ENCODE data around the gene HES4. TPM values are rescaled to one million over a fixed set of nuclear protein-coding genes. Genes with fewer than 3 reads are reported as not detected.

Gene HES4
- total RNA-seq, 1 experiment from 2014 or later, result 145 TPM

GRCh38 chr1:954927-955326 is 45.0 kb downstream of the HES4 start:
- Histone ChIP-seq H3K9me2 (ENCODE audit: insufficient read depth) (no peaks in the 10 kb centered on the region), H2AFZ (ENCODE audit: low read depth, low read length, poor library complexity, severe bottlenecking) (no peak overlapping the region), H3K9me3 (ENCODE audit: control insufficient read depth in 1 of 2, insufficient read depth in 1 of 2, low read depth in 1 of 2, low read length in 2 of 2) (no peaks in the 10 kb centered on the region), H3K27ac (ENCODE audit: low read depth, low read length) (no peak overlapping the region), H3K9ac (ENCODE audit: low read length) (no peak overlapping the region), H3K4me3 (replicated peaks in 1 of 2; ENCODE audit: low read depth in 1 of 2, low read length in 2 of 2) (no peak overlapping the region), H3K27me3 (ENCODE audit: insufficient read depth, low read length) (no peaks in the 10 kb centered on the region), H3K4me1 (ENCODE audit: control insufficient read depth in 1 of 2, insufficient read depth in 2 of 2, low read length in 2 of 2) (peaks cover 6 to 9% of the 10 kb centered on the region in 2 experiments), H3K36me3 (ENCODE audit: control insufficient read depth in 1 of 2, insufficient read depth in 2 of 2, low read length in 2 of 2) (peaks cover 31 to 62% of the 10 kb centered on the region in 2 experiments), H4K20me1 (ENCODE audit: insufficient read depth) (no peaks in the 10 kb centered on the region; the same call in 1 of the 2 replicates), H3K4me2 (ENCODE audit: low read length) (no peak overlapping the region), H3K79me2 (ENCODE audit: insufficient read depth, low read length) (peaks cover 60% of the 10 kb centered on the region)
- BruUV-seq (replicated peaks), result no TSS peak
- RAD21 ChIA-PET (ENCODE audit: low non-redundant PET in 1 of 2, low total read pairs in 2 of 2, uncharacterized antibody in 2 of 2, unreplicated experiment in 2 of 2), result interaction anchor here in 1 of 2 experiments (0.8 kb wide), 1 partner anchor 8 kb away, joined by 3 read pairs; no protein-coding TSS in a partner anchor
- intact Hi-C loops (cut with micrococcal nuclease), result no loop called here
- no peak for TF ChIP-seq ZFX (IDR thresholded peaks at IDR 0.05)
- TF ChIP-seq ZBTB33 (IDR thresholded peaks at IDR 0.05; ENCODE audit: extremely low read depth, insufficient replicate concordance, low read length), result no peak
- no peak for TF ChIP-seq MAX (IDR thresholded peaks at IDR 0.05)
- no peak for TF ChIP-seq RAD21 (IDR thresholded peaks at IDR 0.05; ENCODE audit: low read depth)
- TF ChIP-seq REST (IDR thresholded peaks at IDR 0.05; ENCODE audit: low read depth), result no peak
- no peak for TF ChIP-seq SRF (IDR thresholded peaks at IDR 0.05; ENCODE audit: low read depth)
- no peak for TF ChIP-seq EZH2 (IDR thresholded peaks at IDR 0.05)
- no peak for TF ChIP-seq ZNF274 (IDR thresholded peaks at IDR 0.05; ENCODE audit: low read depth, low read length)
- no peak for TF ChIP-seq EZH2phosphoT487 (IDR thresholded peaks at IDR 0.05; ENCODE audit: borderline replicate concordance)
- no peak for TF ChIP-seq CBX3 (IDR thresholded peaks at IDR 0.05; ENCODE audit: low read depth)
- TF ChIP-seq CTCF (IDR thresholded peaks at IDR 0.05 in 2 of 3, conservative IDR thresholded peaks at IDR 0.05 in 1 of 3; ENCODE audit: borderline replicate concordance in 1 of 3, insufficient read depth in 1 of 3, low read depth in 2 of 3, low read length in 2 of 3), result no peak
- TF ChIP-seq CEBPB (IDR thresholded peaks at IDR 0.05; ENCODE audit: low read depth), result no peak
- no peak for TF ChIP-seq POLR2AphosphoS5 (IDR thresholded peaks at IDR 0.05; ENCODE audit: low read depth, low read length)
- no peak for TF ChIP-seq YY1 (IDR thresholded peaks at IDR 0.05; ENCODE audit: extremely low read depth, insufficient replicate concordance, low read depth, low read length)
- TF ChIP-seq ATF3 (IDR thresholded peaks at IDR 0.05), result no peak
- no peak for TF ChIP-seq EGR1 (IDR thresholded peaks at IDR 0.05; ENCODE audit: low read depth)
- POLR2A ChIA-PET, result no interaction called here
- DNase-seq (ENCODE audit: low read depth, low spot score) (no peak), ATAC-seq (no peak)
- CTCF ChIA-PET, result no interaction called here

All from HCT116 (cell line).